Keratinocyte (primary cell): ENCODE measurements around the gene ALB. TPM values are rescaled to one million over a fixed set of nuclear protein-coding genes. Genes with fewer than 3 reads are reported as not detected.

Source experiments
- DNase-seq: peaks from one replicate; pipeline ENCODE4 v3.0.0-alpha.2; 2011; ENCODE audit warnings: low read depth, missing footprints, low spot score
- FAIRE-seq: peaks from 2 replicates; lab custom pipeline; 2011; peaks lifted over from hg19 to GRCh38; lab: Jason Lieb, UNC
- H2AFZ ChIP-seq: 2 replicates; pipeline ENCODE4 v1.6.0; 2012; ENCODE audit warnings: low read length, control low read depth, inconsistent platforms; ENCODE audit not compliant: control insufficient read depth
- H3K27ac ChIP-seq: 2 replicates; pipeline ENCODE4 v1.5.1; 2011; ENCODE audit warnings: low read length; ENCODE audit not compliant: control insufficient read depth, insufficient read depth
- H3K27me3 ChIP-seq: 3 replicates; pipeline ENCODE4 v1.6.0; 2011; ENCODE audit warnings: low read length; ENCODE audit not compliant: control insufficient read depth, insufficient read depth; ENCODE audit errors: extremely low read depth
- H3K36me3 ChIP-seq, 2 experiments: 2 replicates in 1 of 2; 3 replicates in 1 of 2; pipeline ENCODE4 v1.5.1; 2011; ENCODE audit warnings: low read length in 2 of 2, mild to moderate bottlenecking in 1 of 2; ENCODE audit not compliant: control insufficient read depth in 2 of 2, insufficient read depth in 2 of 2; ENCODE audit errors: extremely low read depth in 1 of 2
- H3K4me1 ChIP-seq: 3 replicates; pipeline ENCODE4 v1.5.1; 2011; ENCODE audit warnings: low read length; ENCODE audit not compliant: control insufficient read depth, insufficient read depth; ENCODE audit errors: extremely low read depth
- H3K4me2 ChIP-seq: 3 replicates; pipeline ENCODE4 v1.6.0; 2011; ENCODE audit warnings: low read depth, low read length; ENCODE audit not compliant: control insufficient read depth, insufficient read depth; ENCODE audit errors: extremely low read depth
- H3K4me3 ChIP-seq, 3 experiments: fragments of 200-600 bp in 1 of 3; sonication (generic) in 1 of 3; 2 replicates in 2 of 3; 3 replicates in 1 of 3; pipeline ENCODE4 v1.5.1; 2011 to 2016; ENCODE audit warnings: low read length in 3 of 3, mild to moderate bottlenecking in 3 of 3, control low read depth in 2 of 3, inconsistent platforms in 1 of 3, low read depth in 1 of 3, mixed read lengths in 1 of 3, mixed run types in 1 of 3, moderate library complexity in 1 of 3; ENCODE audit not compliant: control insufficient read depth in 2 of 3, insufficient read depth in 2 of 3; ENCODE audit errors: extremely low read depth in 1 of 3
- H3K79me2 ChIP-seq: 2 replicates; pipeline ENCODE4 v1.6.0; 2012; ENCODE audit warnings: low read length; ENCODE audit not compliant: control insufficient read depth, insufficient read depth
- H3K9ac ChIP-seq: 3 replicates; pipeline ENCODE4 v1.6.0; 2011; ENCODE audit warnings: low read length; ENCODE audit not compliant: control insufficient read depth, insufficient read depth; ENCODE audit errors: extremely low read depth
- H3K9me1 ChIP-seq: 3 replicates; pipeline ENCODE4 v1.6.0; 2011; ENCODE audit warnings: low read length; ENCODE audit not compliant: control insufficient read depth, insufficient read depth; ENCODE audit errors: extremely low read depth
- H3K9me3 ChIP-seq: 2 replicates; pipeline ENCODE4 v1.5.1; 2012; ENCODE audit warnings: low read depth, low read length; ENCODE audit not compliant: control insufficient read depth
- H4K20me1 ChIP-seq: 3 replicates; pipeline ENCODE4 v1.6.0; 2011; ENCODE audit warnings: low read length; ENCODE audit not compliant: control insufficient read depth, insufficient read depth; ENCODE audit errors: extremely low read depth
- CTCF ChIP-seq, 3 experiments: IDR thresholded peaks in 1 of 3; conservative IDR thresholded peaks in 1 of 3; optimal IDR thresholded peaks in 1 of 3; 2 replicates in 2 of 3; 3 replicates in 1 of 3; pipeline versions ENCODE3 to v1.5.1; 2011; ENCODE audit warnings: low read length in 3 of 3, mild to moderate bottlenecking in 3 of 3, moderate library complexity in 2 of 3, control low read depth in 1 of 3, inconsistent platforms in 1 of 3; ENCODE audit not compliant: insufficient read depth in 2 of 3; ENCODE audit errors: extremely low read depth in 1 of 3
- EZH2 ChIP-seq: IDR thresholded peaks from one replicate; pipeline ENCODE4 v1.6.1; 2012; ENCODE audit warnings: inconsistent platforms, mild to moderate bottlenecking, low read length, moderate library complexity
- dilution Hi-C: fragments of 300-500 bp; cut with MboI; formaldehyde crosslinking; loops from one replicate; pipeline ENCODE4 v1.7.0; 2020; ENCODE audit warnings: low sequenced_read_pairs; ENCODE audit not compliant: extremely low pct_ligation_motif_present
- polyA plus RNA-seq, 5 experiments: library from polyadenylated mRNA; depleted of rRNA in 3 of 5; stranded (reverse) in 3 of 5; stranded (forward) in 1 of 5; unstranded in 1 of 5; fragments of >200 nt; gene quantifications; 1 replicate in 1 of 5; 2 replicates in 3 of 5; 3 replicates in 1 of 5; pipeline versions ENCODE4 v1.2.1 to v1.2.3, GENCODE V29; 2011 to 2012; ENCODE audit warnings: missing spikeins in 2 of 5, low read depth in 1 of 5, low replicate concordance in 1 of 5

Gene ALB
- polyA plus RNA-seq, 1 donor (not counting 4 experiments of a cell fraction or from before 2014, with no cell fraction given) = not detected

GRCh38 chr4:73442275-73442674, 38.2 kb downstream of the ALB start:
- DNase-seq (no peak), FAIRE-seq (no peak)
- peak overlapping the region in 1 of 3 experiments; percentile 1 for H3K4me3 ChIP-seq

GRCh38 chr4:73443224-73443623, 39.1 kb downstream of the ALB start:
- no peak for TF ChIP-seq CTCF (optimal IDR thresholded peaks at IDR 0.05 in 1 of 3, IDR thresholded peaks at IDR 0.05 in 1 of 3, conservative IDR thresholded peaks at IDR 0.05 in 1 of 3; ENCODE audit: extremely low read depth in 1 of 3, insufficient read depth in 2 of 3, low read length in 3 of 3)
- Histone ChIP-seq H3K9me3 (no peaks in the 10 kb centered on the region), H3K4me2 (no peak overlapping the region), H3K36me3 (no peaks in the 10 kb centered on the region), H3K79me2 (no peaks in the 10 kb centered on the region), H2AFZ (no peak overlapping the region), H4K20me1 (no peaks in the 10 kb centered on the region), H3K27ac (no peak overlapping the region), H3K9me1 (no peaks in the 10 kb centered on the region), H3K27me3 (no peaks in the 10 kb centered on the region), H3K4me1 (peaks cover 8% of the 10 kb centered on the region), H3K4me3 (no peak overlapping the region), H3K9ac (no peak overlapping the region)
- dilution Hi-C loops = no loop called here
- FAIRE-seq = no peak
- DNase-seq = no peak

More at GRCh38 chr4:73442275-73442674, 38.2 kb downstream of the ALB start:
- Histone ChIP-seq H3K9me3 (no peaks in the 10 kb centered on the region), H3K27me3 (no peaks in the 10 kb centered on the region), H3K4me1 (peaks cover 1% of the 10 kb centered on the region), H3K9ac (no peak overlapping the region), H3K36me3 (no peaks in the 10 kb centered on the region), H3K27ac (no peak overlapping the region), H3K79me2 (no peaks in the 10 kb centered on the region), H4K20me1 (no peaks in the 10 kb centered on the region), H2AFZ (peak overlapping the region; percentile 50), H3K9me1 (no peaks in the 10 kb centered on the region), H3K4me2 (peak overlapping the region; percentile 51)
- dilution Hi-C loops = no loop called here
- TF ChIP-seq EZH2 = no peak
- TF ChIP-seq CTCF (optimal IDR thresholded peaks at IDR 0.05 in 1 of 3, IDR thresholded peaks at IDR 0.05 in 1 of 3, conservative IDR thresholded peaks at IDR 0.05 in 1 of 3; ENCODE audit: extremely low read depth in 1 of 3, insufficient read depth in 2 of 3, low read length in 3 of 3) = no peak
